IPS DF 6.9 (cell line): ENCODE data around the gene SAP30L.

Experiments used
- DNase-seq: peaks from one replicate; pipeline ENCODE4 v3.0.0-alpha.2; 2013; ENCODE audit warnings: low read depth, low spot score
- H3K27ac ChIP-seq: one replicate; pipeline ENCODE4 v1.5.1; 2013; ENCODE audit warnings: low read length, control low read depth
- H3K27me3 ChIP-seq: 2 replicates; pipeline ENCODE4 v1.6.1; 2013; ENCODE audit warnings: mild to moderate bottlenecking, low read length; ENCODE audit not compliant: control insufficient read depth, insufficient read depth
- H3K36me3 ChIP-seq: 2 replicates; pipeline ENCODE4 v1.6.1; 2013; ENCODE audit warnings: low read length; ENCODE audit not compliant: control insufficient read depth, insufficient read depth
- H3K4me1 ChIP-seq: 2 replicates; pipeline ENCODE4 v1.6.1; 2013; ENCODE audit warnings: low read length; ENCODE audit not compliant: control insufficient read depth, insufficient read depth
- H3K4me3 ChIP-seq: 2 replicates; pipeline ENCODE4 v1.5.1; 2013; ENCODE audit warnings: mild to moderate bottlenecking, low read length
- H3K9me3 ChIP-seq: 2 replicates; pipeline ENCODE4 v1.6.1; 2013; ENCODE audit warnings: low read length, inconsistent platforms; ENCODE audit not compliant: control insufficient read depth, insufficient read depth
- WGBS: extraction: QIAGEN DNeasy Blood & Tissue Kit; methylation state at CpG from one replicate; pipeline ENCODE4 v1.1.7; 2013; ENCODE audit warnings: mixed read lengths, missing lambda C conversion rate; ENCODE audit not compliant: insufficient read length, insufficient coverage; 5-methylcytosine and 5-hydroxymethylcytosine counted together

Gene SAP30L

DNA sequence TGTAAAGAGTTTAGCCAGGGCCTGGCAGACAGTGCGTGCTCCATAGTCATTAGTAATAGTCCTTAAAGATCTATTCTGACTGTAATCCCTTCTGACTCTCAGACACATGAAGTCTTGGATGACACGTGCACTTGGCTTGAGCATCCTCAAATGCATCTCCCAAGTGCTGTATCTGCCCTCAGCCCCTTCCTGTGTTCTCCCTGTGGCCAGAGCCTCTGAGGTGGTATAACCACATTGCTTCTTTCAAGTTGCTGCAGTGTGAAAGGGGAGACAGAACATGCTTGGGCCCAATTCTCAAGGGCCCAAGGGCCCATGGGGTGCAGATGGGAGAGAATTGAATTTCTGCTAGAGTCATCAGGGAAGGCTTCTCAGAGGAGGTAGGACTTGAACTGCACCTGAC, 62.3 kb downstream of the SAP30L start:
- Histone ChIP-seq H3K27me3 (no peaks in the 10 kb centered on the region), H3K4me1 (no peaks in the 10 kb centered on the region), H3K27ac (no peak overlapping the region), H3K9me3 (no peaks in the 10 kb centered on the region), H3K36me3 (no peaks in the 10 kb centered on the region), H3K4me3 (no peak overlapping the region)
- WGBS = no CpG with 5 or more reads among the region's 2 CpGs
- no peak for DNase-seq

DNA sequence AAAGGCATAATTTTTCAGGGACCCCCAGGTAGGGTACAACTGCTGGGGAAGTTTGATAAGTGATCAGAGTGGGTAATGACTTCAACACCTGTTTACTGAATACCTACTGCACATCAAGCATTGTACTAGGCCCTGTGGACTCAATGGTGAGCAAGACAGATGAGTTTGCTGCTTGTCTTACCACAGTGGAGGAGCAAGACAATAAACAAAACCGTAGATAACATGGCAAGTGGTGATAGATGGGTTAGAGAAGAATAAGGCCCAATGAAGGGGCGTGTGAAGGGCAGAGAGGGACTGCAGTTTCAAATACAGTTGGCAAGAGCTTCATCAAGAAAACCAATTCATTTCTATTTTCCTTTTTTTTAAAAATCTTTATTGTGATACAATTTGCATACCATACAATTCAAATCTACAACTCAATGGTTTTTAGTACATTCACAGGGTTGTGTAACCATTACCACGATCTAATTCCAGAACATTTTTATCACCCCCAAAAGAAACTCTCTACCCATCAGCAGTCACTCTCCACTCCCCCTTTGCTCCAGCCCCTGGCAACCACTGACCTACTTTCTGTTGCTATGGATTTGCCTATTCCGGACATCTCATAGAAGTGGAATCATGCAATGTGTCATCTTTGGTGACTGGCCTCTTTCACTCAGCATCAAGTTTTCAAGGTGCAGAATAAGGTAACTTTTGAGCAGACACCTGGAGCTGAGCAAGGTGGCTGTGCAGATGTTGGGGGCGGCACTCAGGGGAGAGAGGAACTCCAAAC, 64.2 kb downstream of the SAP30L start:
- WGBS = no CpG with 5 or more reads among the region's 5 CpGs
- DNase-seq = no peak
- no peaks in the 10 kb centered on the region for H3K27me3 ChIP-seq

More for the DNA sequence above, 64.2 kb downstream of the SAP30L start:
- H3K4me1 ChIP-seq = no peaks in the 10 kb centered on the region
- H3K36me3 ChIP-seq = no peaks in the 10 kb centered on the region; the same call in 1 of the 2 replicates
- no peak overlapping the region for H3K27ac ChIP-seq
- H3K4me3 ChIP-seq = no peak overlapping the region
- no peaks in the 10 kb centered on the region for H3K9me3 ChIP-seq
